Loucy (cell line): ENCODE results near the gene TEX19.

ENCODE experiments used
- H2AFZ ChIP-seq: fragments of 200-600 bp; sonication (generic); 2 replicates; pipeline ENCODE4 v1.6.0; 2016; ENCODE audit warnings: antibody characterized with exemption, mild to moderate bottlenecking, low read length, moderate library complexity
- H3F3A ChIP-seq: fragments of 200-600 bp; 2 replicates; pipeline ENCODE4 v1.6.0; 2016; ENCODE audit warnings: antibody characterized with exemption, low read depth, mild to moderate bottlenecking
- H3K27me3 ChIP-seq: fragments of 200-600 bp; sonication (generic); 2 replicates; pipeline ENCODE4 v1.6.1; 2014; ENCODE audit warnings: low read length, mild to moderate bottlenecking; ENCODE audit not compliant: insufficient read depth, poor library complexity, severe bottlenecking
- H3K36me3 ChIP-seq: fragments of 200-600 bp; sonication (generic); 2 replicates; pipeline ENCODE4 v1.6.1; 2016; ENCODE audit warnings: low read length; ENCODE audit not compliant: insufficient read depth
- H3K4me1 ChIP-seq: fragments of 200-600 bp; sonication (generic); 2 replicates; pipeline ENCODE4 v1.5.1; 2014; ENCODE audit warnings: low read length, mild to moderate bottlenecking; ENCODE audit not compliant: insufficient read depth, poor library complexity, severe bottlenecking
- H3K4me2 ChIP-seq: fragments of 200-600 bp; sonication (generic); 2 replicates; pipeline ENCODE4 v1.6.0; 2014; ENCODE audit warnings: antibody characterized with exemption, low read length, low read depth, mild to moderate bottlenecking; ENCODE audit not compliant: poor library complexity, severe bottlenecking
- H3K4me3 ChIP-seq: fragments of 200-600 bp; sonication (generic); 2 replicates; pipeline ENCODE4 v1.5.1; 2014; ENCODE audit warnings: low read length, mild to moderate bottlenecking, mixed read lengths; ENCODE audit not compliant: poor library complexity, severe bottlenecking
- H3K79me2 ChIP-seq: fragments of 200-600 bp; sonication (generic); 2 replicates; pipeline ENCODE4 v1.6.1; 2014; ENCODE audit warnings: low read length; ENCODE audit not compliant: insufficient read depth
- H3K9ac ChIP-seq: fragments of 200-600 bp; sonication (generic); 2 replicates; pipeline ENCODE4 v1.6.0; 2014; ENCODE audit warnings: mild to moderate bottlenecking, low read depth, low read length, moderate library complexity; ENCODE audit not compliant: poor library complexity, severe bottlenecking
- H3K9me2 ChIP-seq: fragments of 200-600 bp; sonication (generic); replicated peaks from 2 replicates; pipeline ENCODE4 v1.6.1; 2016; ENCODE audit warnings: low read depth, low read length, mixed read lengths
- H3K9me3 ChIP-seq: fragments of 200-600 bp; sonication (generic); 2 replicates; pipeline ENCODE4 v1.6.1; 2014; ENCODE audit warnings: mild to moderate bottlenecking, antibody characterized with exemption, low read length, low read depth; ENCODE audit not compliant: insufficient read depth
- H4K20me1 ChIP-seq: fragments of 200-600 bp; sonication (generic); 2 replicates; pipeline ENCODE4 v1.6.0; 2014; ENCODE audit warnings: antibody characterized with exemption, low read length, mild to moderate bottlenecking; ENCODE audit not compliant: insufficient read depth, poor library complexity, severe bottlenecking
- CTCF ChIP-seq: fragments of 200-600 bp; sonication (generic); conservative IDR thresholded peaks from 2 replicates; pipeline ENCODE4 v1.5.1; 2014; ENCODE audit warnings: mild to moderate bottlenecking, antibody characterized with exemption, low read length
- EZH2phosphoT487 ChIP-seq: fragments of 200-600 bp; IDR thresholded peaks from 2 replicates; pipeline ENCODE4 v1.6.1; 2018; ENCODE audit warnings: antibody characterized with exemption, mild to moderate bottlenecking, moderate library complexity, borderline replicate concordance

The TEX19 gene

DNA sequence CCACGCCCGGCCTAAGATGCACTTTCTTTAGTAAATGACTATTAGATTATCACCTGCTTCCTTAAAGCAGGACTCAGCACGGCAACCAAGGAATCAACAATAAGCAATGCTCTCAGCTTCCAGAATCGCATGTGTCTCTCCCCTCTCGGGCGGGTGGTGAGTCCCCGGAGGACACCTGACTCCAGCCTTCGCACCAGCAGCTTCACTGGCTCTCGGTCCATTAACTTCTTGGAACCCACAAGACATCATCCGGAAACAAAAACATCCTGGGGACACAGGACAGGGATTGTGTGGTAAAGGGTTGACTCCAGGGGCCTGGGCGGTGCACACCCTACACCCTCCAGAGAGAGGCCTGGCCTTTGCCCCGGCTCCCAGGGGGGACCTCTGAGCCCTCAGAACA is 35.2 kb downstream of the TEX19 start:
- Histone ChIP-seq H2AFZ (no peak overlapping the region), H4K20me1 (no peaks in the 10 kb centered on the region), H3K9me3 (no peaks in the 10 kb centered on the region), H3K9me2 (no peaks in the 10 kb centered on the region), H3F3A (0 out of 2 replicates have a peak, but pooled peaks cover 3% of the 10 kb centered on the region), H3K9ac (no peak overlapping the region), H3K4me1 (peaks cover 4% of the 10 kb centered on the region), H3K4me2 (no peak overlapping the region), H3K4me3 (no peak overlapping the region), H3K36me3 (peaks cover 5% of the 10 kb centered on the region; the same call in 1 of the 2 replicates), H3K27me3 (no peaks in the 10 kb centered on the region), H3K79me2 (no peaks in the 10 kb centered on the region)
- TF ChIP-seq EZH2phosphoT487 (no peak), CTCF (no peak)

DNA sequence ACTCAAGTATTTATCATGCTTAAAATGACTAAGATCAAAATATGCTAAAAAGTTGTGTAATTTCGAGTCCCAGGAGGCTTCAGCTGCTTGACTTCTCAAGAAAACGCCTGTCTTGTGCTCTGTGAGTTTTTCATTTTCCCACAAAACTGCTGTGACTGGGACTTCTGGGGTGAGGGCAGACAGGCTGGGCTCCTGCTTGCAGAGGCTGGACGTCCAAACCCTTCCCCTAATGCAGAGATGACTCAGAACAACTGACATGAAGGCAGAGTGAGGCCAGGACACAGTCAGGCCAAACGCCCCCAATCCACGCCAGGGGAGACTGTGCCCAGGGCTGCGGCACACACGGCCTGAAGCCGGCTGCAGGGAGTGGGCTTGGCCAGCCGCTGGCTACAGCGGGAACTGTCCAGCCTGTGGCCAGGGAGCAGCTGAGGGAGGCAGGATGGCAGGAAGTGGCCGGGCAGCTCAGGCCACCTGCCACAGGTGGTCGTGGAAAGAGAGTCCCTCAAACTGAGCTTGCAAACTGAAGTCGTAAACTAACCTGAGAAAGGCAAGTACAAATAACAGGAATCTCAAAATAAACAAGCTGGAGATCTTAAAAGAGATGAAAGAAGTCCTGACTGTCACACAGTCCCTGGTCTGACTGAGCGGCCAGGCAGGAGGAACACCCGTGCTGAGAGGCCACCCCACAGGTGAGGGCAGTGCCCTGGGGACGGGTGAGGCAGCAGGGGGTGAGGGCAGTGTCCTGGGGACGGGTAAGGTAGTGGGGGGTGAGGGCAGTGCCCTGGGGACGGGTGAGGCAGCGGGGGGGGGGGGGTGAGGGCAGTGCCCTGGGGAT is 37.8 kb downstream of the TEX19 start:
- H3K4me1 ChIP-seq = peaks cover 25% of the 10 kb centered on the region

GRCh38 chr17:82397449-82398335 is 38.6 kb downstream of the TEX19 start:
- no peaks in the 10 kb centered on the region for H4K20me1 ChIP-seq
- TF ChIP-seq CTCF (no peak), EZH2phosphoT487 (no peak)
- no peaks in the 10 kb centered on the region for H3K9me3 ChIP-seq
- H3K36me3 ChIP-seq = peaks cover 5% of the 10 kb centered on the region; the same call in 1 of the 2 replicates
- H3K4me1 ChIP-seq = peaks cover 27% of the 10 kb centered on the region
- peaks cover 9% of the 10 kb centered on the region for H3F3A ChIP-seq
- H3K9ac ChIP-seq = no peak overlapping the region
- no peaks in the 10 kb centered on the region for H3K9me2 ChIP-seq
- H3K27me3 ChIP-seq = no peaks in the 10 kb centered on the region
- H3K4me3 ChIP-seq = no peak overlapping the region
- H3K4me2 ChIP-seq = no peak overlapping the region
- no peak overlapping the region for H2AFZ ChIP-seq
- H3K79me2 ChIP-seq = no peaks in the 10 kb centered on the region

More for the DNA sequence above, 37.8 kb downstream of the TEX19 start:
- Histone ChIP-seq H3K9me2 (no peaks in the 10 kb centered on the region), H3F3A (peaks cover 9% of the 10 kb centered on the region), H3K4me2 (no peak overlapping the region), H3K36me3 (peaks cover 5% of the 10 kb centered on the region; the same call in 1 of the 2 replicates), H4K20me1 (no peaks in the 10 kb centered on the region), H2AFZ (no peak overlapping the region), H3K9me3 (no peaks in the 10 kb centered on the region), H3K79me2 (no peaks in the 10 kb centered on the region), H3K27me3 (no peaks in the 10 kb centered on the region), H3K9ac (no peak overlapping the region), H3K4me3 (no peak overlapping the region)
- TF ChIP-seq CTCF (no peak), EZH2phosphoT487 (no peak)
